Astrocyte of the spinal cord (primary cell): ENCODE data around the gene IL27RA.

Source experiments
- DNase-seq: peaks from one replicate; pipeline ENCODE4 v3.0.0; 2011; ENCODE audit warnings: low read depth, low spot score
- H3K4me3 ChIP-seq: 2 replicates; pipeline ENCODE4 v1.5.1; 2011; ENCODE audit warnings: low read depth, mild to moderate bottlenecking, low read length, moderate library complexity
- CTCF ChIP-seq: IDR thresholded peaks from 2 replicates; pipeline ENCODE4 v1.5.1; 2012; ENCODE audit warnings: low read depth, mild to moderate bottlenecking, low read length, inconsistent platforms
- in situ Hi-C: cut with HindIII; loops from 2 replicates; pipeline ENCODE4 v1.10.0; 2017; ENCODE audit warnings: low sequenced_read_pairs

The IL27RA gene

GRCh38 chr19:14102102-14102696 is 70.6 kb downstream of the IL27RA start:
- TF ChIP-seq CTCF, result no peak
- H3K4me3 ChIP-seq, result no peak overlapping the region
- in situ Hi-C loops, result no loop called here
- DNase-seq, result no peak

- no peak for TF ChIP-seq CTCF
- DNase-seq, result no peak
- in situ Hi-C loops, result no loop called here
- no peak overlapping the region for H3K4me3 ChIP-seq
Observed at GRCh38 chr19:14102756-14103155, 71.2 kb downstream of the IL27RA start.
